SK-N-MC (cell line): ENCODE results near the gene ABCG5.

ENCODE experiments used
- DNase-seq: peaks from one replicate; pipeline ENCODE4 v3.0.0-alpha.2; 2011; ENCODE audit warnings: low read depth, low spot score
- H3K27ac ChIP-seq: fragments of 200-600 bp; sonication (generic); 2 replicates; pipeline ENCODE4 v1.5.1; 2016; ENCODE audit warnings: mixed run types
- H3K36me3 ChIP-seq: fragments of 200-600 bp; sonication (generic); 2 replicates; pipeline ENCODE4 v1.6.1; 2017; ENCODE audit warnings: antibody characterized with exemption, low read length, mixed read lengths; ENCODE audit not compliant: insufficient read depth
- H3K4me3 ChIP-seq: fragments of 200-600 bp; sonication (generic); 2 replicates; pipeline ENCODE4 v1.5.1; 2016
- H3K9ac ChIP-seq: fragments of 200-600 bp; sonication (generic); 2 replicates; pipeline ENCODE4 v1.8.0; 2017; ENCODE audit warnings: mixed run types, mixed read lengths; ENCODE audit not compliant: insufficient read length
- H3K9me3 ChIP-seq: fragments of 200-600 bp; sonication (generic); 2 replicates; pipeline ENCODE4 v1.6.1; 2017; ENCODE audit warnings: low read depth, mild to moderate bottlenecking, antibody characterized with exemption, low read length, moderate library complexity, mixed read lengths
- EZH2 ChIP-seq: fragments of 200-600 bp; sonication (generic); IDR thresholded peaks from one replicate; pipeline ENCODE4 v1.6.1; 2017; ENCODE audit warnings: antibody characterized with exemption
- FOXP2 ChIP-seq: optimal IDR thresholded peaks from 2 replicates; pipeline ENCODE3; 2011; ENCODE audit warnings: mild to moderate bottlenecking, moderate library complexity; ENCODE audit not compliant: insufficient read depth; ENCODE audit errors: extremely low read length, control extremely low read depth
- POLR2AphosphoS5 ChIP-seq: IDR thresholded peaks from 2 replicates; pipeline ENCODE4 v1.6.1; 2012; ENCODE audit warnings: mild to moderate bottlenecking, low read depth, low read length, borderline replicate concordance

Gene ABCG5

DNA sequence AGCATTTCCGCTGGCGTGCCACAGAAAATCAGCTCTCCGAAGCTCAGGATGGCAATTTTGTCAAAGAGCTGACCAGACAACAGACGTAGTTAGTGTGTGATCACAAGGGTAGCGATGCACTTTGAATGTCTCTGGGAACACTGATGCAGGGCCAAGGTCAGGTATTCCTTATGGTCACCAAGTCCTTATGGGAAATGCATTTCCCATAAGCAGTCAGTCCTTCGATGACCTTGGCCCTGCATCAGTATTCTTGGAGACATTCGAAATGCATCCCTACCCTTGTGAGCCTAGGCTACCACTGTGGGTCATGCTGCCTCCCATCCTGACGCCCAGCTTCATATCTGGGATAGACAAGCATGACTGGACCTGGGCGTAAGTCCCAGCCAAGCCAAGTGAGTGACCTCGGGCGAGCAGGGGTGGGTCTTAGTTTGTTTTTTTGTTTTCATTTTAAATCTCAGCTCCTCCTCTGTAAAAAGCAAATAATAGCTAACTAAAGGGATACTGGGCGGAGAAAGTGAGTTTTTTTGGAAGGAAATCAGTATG lies 13.6 kb downstream of the ABCG5 start:
- Histone ChIP-seq H3K36me3 (no peaks in the 10 kb centered on the region), H3K9me3 (no peaks in the 10 kb centered on the region), H3K4me3 (no peak overlapping the region), H3K27ac (no peak overlapping the region), H3K9ac (no peak overlapping the region)
- no peak for TF ChIP-seq POLR2AphosphoS5
- no peak for TF ChIP-seq FOXP2
- no peak for TF ChIP-seq EZH2
- DNase-seq = no peak

DNA sequence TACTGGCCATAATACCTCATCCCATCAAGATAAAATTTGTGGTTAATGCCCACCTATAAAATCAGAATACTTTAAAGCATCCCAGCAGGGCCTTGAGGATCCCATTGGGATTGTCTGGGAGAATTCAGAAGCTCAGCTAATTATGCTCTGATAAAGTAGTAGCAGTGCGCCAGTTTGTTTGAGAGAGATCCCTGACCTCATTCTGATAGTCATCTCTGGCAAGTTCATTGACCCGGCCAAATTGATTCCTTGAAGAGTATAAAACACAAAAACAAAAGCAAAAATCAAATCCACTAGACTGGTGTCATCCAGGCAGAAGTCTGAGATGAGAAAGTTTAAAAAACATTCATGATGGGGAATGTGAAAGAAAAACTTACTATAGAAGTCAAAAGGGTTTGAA lies 14.1 kb downstream of the ABCG5 start:
- no peaks in the 10 kb centered on the region for H3K36me3 ChIP-seq
- H3K9ac ChIP-seq = no peak overlapping the region
- H3K9me3 ChIP-seq = no peaks in the 10 kb centered on the region
- TF ChIP-seq EZH2 = no peak
- no peak for DNase-seq
- no peak overlapping the region for H3K4me3 ChIP-seq
- H3K27ac ChIP-seq = no peak overlapping the region

DNA sequence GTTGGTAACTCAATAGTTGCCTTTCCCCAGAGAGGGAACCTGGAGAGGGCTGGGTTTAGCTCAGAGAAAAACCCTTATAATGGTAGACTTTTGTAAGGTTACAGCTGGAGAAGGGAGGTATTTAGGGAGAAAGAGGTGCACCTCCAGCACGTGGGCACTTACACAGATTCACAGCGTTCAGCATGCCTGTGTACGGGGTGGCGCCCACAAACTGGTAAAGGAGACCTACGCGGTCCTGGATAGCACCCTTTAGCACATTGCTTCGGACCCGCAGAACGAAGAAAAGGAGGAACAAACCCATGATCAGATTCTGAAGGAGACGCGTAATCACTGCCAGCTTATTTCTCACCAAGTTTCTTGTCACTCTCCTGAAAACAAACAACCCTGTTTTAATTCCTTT lies 14.9 kb downstream of the ABCG5 start:
- H3K27ac ChIP-seq = no peak overlapping the region
- no peak overlapping the region for H3K4me3 ChIP-seq
- no peak for DNase-seq
- no peak overlapping the region for H3K9ac ChIP-seq
- no peak for TF ChIP-seq POLR2AphosphoS5
- TF ChIP-seq FOXP2 = no peak
- TF ChIP-seq EZH2 = no peak
- no peaks in the 10 kb centered on the region for H3K9me3 ChIP-seq
- H3K36me3 ChIP-seq = no peaks in the 10 kb centered on the region

DNA sequence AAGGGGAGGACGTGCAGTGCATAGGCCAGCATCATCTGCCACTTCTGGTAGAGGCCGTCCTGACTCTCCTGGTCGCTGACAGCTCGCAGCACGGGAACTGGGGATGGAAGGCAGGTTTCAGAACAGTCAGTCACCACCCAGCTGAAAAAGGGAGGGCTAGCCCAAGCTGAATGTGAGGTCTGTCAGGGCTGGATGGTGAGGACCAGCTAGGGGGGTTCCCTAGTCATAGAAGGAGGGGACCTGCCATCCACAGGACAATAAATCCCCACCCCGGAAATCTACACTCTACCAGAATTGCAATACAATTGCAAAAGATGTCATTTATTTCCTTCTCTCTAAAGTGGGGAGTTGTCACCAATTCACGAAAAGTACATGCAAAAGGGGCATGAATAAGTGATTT lies 15.8 kb downstream of the ABCG5 start:
- TF ChIP-seq POLR2AphosphoS5 (no peak), EZH2 (no peak), FOXP2 (no peak)
- Histone ChIP-seq H3K9ac (no peak overlapping the region), H3K27ac (no peak overlapping the region), H3K36me3 (no peaks in the 10 kb centered on the region), H3K9me3 (no peaks in the 10 kb centered on the region), H3K4me3 (no peak overlapping the region)
- no peak for DNase-seq

DNA sequence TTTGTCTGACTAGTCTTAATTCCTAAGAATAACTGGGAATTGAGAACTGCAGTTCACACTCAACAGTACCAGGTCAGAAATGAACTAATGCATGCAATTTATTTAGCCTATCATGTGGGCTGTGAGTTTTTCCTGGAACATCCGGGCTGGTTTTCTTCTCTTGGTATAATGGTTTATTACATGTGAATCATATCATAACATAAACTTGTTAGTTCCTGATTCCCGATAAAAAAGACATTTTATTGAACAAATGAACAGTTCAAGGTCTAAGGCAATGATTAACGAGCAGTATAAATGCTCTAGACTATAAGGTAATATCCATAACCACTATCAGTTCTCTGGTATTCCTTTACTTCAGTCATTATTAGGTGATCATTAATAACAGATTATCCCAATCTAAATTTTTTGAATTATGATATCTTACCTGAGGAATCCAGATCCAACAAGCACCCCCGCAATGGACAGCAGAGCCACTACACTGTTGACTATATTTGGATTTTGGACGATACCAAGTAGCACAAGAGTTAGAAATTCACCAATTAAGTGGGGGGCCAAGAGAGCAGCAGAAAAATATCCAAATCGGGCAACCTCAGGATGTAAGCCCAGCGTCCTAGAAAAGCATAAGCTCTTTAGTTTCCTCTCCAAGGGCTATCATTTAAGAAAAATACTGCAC lies 19.0 kb downstream of the ABCG5 start:
- no peak for TF ChIP-seq EZH2
- no peak for TF ChIP-seq POLR2AphosphoS5
- TF ChIP-seq FOXP2 = no peak
- no peak for DNase-seq
- Histone ChIP-seq H3K4me3 (no peak overlapping the region), H3K36me3 (no peaks in the 10 kb centered on the region), H3K27ac (no peak overlapping the region), H3K9ac (no peak overlapping the region), H3K9me3 (no peaks in the 10 kb centered on the region)

DNA sequence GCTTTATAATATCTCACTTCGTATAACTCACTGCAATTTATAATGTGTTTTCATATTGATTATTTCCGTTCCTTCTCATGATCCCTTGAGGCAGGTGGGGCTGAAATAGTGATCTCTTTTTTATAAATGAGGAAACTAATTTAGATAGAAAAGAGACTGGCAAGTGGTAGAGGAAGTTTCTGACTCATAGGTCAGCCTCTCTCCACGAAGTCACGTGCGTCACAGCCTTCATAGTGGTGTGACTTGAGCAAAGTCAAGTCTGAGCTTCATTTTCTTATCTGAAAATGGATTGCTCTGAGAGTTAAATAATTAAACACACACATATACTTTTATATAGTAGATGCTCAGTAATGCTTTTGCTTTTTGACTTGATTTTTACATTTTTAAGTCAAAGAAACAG lies 19.9 kb downstream of the ABCG5 start:
- no peak for DNase-seq

DNA sequence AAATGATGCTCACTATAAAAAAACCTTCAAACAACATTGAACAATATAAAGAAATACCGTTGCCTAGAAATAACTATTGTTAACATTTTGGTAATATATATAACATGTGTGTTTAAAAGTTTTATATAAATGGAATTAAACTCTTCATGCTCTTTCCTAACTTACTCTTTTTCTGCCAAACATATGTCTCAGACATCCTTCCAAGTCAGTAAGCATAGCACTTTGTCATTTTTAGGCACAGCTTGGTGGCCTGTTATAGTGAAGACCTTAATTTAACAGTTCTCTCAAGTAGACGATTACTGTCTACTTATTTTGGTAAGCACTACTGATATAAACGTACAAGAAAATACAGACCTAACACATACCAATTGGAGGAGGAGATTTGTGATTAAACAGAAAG lies 23.9 kb downstream of the ABCG5 start:
- Histone ChIP-seq H3K36me3 (no peaks in the 10 kb centered on the region), H3K4me3 (no peak overlapping the region), H3K9me3 (no peaks in the 10 kb centered on the region), H3K9ac (no peak overlapping the region), H3K27ac (no peak overlapping the region)
- no peak for DNase-seq
- TF ChIP-seq POLR2AphosphoS5 (no peak), EZH2 (no peak), FOXP2 (no peak)

More for the DNA sequence above, 19.9 kb downstream of the ABCG5 start:
- TF ChIP-seq FOXP2 (no peak), POLR2AphosphoS5 (no peak), EZH2 (no peak)
- H3K9ac ChIP-seq = no peak overlapping the region
- no peak overlapping the region for H3K4me3 ChIP-seq
- no peaks in the 10 kb centered on the region for H3K9me3 ChIP-seq
- H3K27ac ChIP-seq = no peak overlapping the region
- no peaks in the 10 kb centered on the region for H3K36me3 ChIP-seq

DNA sequence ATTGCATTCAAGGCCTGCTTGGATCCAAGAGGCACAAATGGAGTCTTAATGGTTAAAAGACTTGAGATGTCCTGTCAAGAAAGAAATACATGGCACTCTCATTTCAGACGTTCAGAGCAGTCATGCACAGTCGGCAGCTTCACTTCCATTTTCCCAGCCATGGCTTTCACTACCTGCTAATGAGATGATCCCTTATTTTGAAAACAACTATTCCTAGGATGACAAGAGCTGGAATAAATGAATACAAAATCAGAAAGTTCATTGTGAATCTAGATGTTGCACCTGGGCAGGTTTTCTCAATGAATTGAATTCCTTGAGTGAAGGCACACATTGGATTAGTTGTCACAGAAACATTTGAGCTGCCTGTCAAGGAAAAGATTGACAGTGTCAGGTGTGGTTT lies 25.7 kb downstream of the ABCG5 start:
- no peak for DNase-seq
- no peaks in the 10 kb centered on the region for H3K9me3 ChIP-seq
- H3K4me3 ChIP-seq = no peak overlapping the region
- TF ChIP-seq POLR2AphosphoS5 (no peak), EZH2 (no peak), FOXP2 (no peak)
- no peak overlapping the region for H3K27ac ChIP-seq
- H3K9ac ChIP-seq = no peak overlapping the region
- no peaks in the 10 kb centered on the region for H3K36me3 ChIP-seq

DNA sequence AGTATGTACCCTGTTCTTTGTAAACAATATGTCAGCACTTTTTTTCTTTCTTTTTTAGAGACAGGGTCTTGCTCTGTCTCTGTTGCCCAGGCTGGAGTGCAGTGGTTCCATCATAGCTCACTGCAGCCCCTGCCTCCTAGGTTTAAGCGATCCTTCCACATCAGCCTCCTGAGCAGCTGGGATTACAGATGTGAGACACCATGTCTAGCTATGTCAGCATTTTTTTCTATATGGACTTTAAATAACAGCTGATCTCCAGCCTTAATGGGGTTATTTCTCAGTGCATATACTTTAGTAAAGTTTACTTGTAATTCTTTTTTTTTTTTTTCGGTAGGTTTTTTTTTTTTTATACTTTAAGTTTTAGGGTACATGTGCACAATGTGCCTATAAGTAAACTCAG lies 26.6 kb downstream of the ABCG5 start:
- DNase-seq = no peak
- Histone ChIP-seq H3K9me3 (no peaks in the 10 kb centered on the region), H3K27ac (no peak overlapping the region), H3K9ac (no peak overlapping the region), H3K4me3 (no peak overlapping the region), H3K36me3 (no peaks in the 10 kb centered on the region)
- TF ChIP-seq POLR2AphosphoS5 = no peak
- TF ChIP-seq FOXP2 = no peak
- TF ChIP-seq EZH2 = no peak
